GM21717 (cell line): ENCODE data around the gene ZBTB25.

Experiments
- ATAC-seq: cut with Tn5 transposase; IDR thresholded peaks from one replicate; pipeline ENCODE4 v1.9.1; 2021; ENCODE audit warnings: mild to moderate bottlenecking, moderate library complexity; ENCODE audit not compliant: unreplicated experiment

The ZBTB25 gene, protein sequence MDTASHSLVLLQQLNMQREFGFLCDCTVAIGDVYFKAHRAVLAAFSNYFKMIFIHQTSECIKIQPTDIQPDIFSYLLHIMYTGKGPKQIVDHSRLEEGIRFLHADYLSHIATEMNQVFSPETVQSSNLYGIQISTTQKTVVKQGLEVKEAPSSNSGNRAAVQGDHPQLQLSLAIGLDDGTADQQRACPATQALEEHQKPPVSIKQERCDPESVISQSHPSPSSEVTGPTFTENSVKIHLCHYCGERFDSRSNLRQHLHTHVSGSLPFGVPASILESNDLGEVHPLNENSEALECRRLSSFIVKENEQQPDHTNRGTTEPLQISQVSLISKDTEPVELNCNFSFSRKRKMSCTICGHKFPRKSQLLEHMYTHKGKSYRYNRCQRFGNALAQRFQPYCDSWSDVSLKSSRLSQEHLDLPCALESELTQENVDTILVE

DNA sequence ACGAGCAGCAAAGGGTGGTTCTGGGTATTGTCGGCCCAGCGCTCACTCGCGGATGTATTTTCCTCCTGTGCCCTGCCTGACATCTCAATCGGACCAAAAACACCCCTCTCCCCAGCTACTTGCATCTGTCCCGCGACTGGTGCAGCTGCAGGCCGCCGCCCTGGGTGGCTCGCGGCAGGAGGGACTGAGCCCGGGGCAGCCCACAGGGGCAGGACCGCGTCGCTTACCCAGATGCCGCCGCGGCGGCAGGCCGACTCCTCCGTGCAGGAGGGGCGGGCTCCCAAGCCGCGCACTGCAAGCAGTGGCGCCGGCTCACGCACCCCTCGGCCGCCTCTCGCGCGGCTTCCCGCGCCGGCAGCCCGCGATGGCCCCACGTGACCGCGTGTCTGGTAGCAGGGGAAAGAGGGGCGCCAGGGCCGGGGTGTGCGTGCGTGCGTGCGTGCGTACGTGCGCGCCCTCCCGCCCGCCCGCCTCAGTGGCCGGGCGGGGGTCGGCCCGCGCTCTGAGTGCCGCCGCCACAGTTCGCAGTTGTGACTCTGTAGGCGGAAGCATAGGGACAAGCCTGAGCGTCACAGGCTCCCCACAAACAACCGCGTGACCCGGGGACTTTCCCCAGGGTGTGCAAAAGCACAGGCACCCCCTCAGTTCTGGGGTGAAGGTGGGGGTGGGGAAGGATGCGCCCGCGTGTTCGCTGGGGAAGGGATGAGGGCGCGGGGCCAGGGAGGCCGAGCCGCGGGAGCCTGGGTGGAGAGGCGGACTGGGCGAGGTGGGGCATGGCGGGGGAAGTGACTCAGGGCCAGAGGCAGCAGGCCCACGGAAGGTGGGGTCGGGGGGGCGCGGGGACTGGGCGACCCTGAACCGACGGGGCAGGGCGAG, at the start of gene ZBTB25:
ZBTB25 (minus strand) TSS at position 405 of the 876 bp plus-strand sequence. CDS start 13,305 bp downstream, outside the sequence.
- peak; percentile 54 for ATAC-seq

DNA sequence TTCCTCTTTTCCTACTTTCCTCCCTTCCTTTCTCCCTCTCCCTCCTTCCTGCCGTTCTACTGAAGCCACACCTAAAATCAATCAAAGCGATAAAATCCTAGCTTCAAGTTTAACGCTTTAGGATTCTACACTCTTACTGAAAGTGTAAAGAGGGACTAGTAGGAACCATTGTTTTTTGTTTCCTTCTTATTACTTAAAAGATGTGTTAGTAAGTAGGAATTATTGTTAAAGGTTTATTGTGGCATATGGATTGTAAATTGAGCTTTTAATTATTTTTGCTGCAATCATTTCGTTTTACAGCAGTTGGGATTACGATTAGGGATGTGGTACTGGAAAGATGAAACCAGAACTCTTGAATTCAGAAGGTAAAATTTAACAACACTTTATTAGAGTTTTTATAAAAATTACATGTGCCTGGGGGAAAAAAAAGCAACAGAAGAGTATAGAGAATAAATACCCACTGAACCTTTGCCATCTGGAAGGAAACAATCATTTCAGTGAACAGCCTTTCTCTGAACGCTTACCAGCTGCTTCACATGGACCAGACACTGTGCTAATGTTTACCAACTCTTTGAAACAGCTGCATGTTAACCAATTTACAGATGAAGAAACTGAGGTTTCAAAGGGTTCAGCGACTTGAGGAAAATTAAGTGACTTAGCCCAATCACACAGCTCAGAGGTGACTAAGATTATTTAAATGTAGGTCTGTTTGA, 47.1 kb upstream of the ZBTB25 start:
- ATAC-seq = no peak

DNA sequence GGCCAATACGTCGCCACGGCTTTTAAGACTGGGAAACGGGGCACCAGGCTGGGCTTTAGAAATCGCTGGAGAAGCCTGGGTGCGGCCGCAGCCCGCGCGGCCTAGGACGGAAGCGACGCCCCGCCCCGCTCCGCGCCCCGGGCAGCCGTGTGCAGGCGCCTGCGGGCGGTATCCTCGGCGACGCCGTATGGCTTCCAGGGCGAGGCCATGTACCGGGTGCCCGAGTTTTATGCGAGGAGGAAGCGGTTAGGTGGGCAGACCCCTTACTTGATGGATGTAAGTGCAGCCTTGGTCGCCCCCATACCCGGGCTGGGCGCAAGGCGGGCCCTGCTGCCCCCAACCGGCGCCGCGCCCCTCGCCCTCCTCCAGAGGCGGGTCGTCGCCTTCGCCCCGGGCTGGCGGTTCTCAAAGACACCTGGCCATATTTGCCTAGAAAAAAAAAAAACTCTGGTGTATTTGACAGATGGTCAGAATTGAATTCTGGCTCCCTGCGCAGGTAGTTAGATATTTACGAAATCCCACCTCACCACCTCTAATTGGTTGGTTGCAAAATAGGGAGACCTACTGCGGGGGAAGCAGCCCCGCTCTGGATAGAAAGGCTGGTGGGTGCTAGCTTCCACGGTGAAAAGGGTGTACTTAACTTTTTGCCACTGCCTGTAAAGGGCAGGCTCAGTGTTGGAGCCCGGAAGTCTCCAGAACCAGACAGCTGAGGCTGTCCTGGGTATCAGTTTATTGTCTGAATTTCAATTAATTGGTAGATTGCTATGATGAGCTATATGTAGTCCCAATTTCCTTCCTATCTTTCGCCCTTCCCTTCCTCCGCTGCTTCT, 46.4 kb upstream of the ZBTB25 start, which contains the start of gene PPP1R36:
PPP1R36 (plus strand) TSS at position 171 of the 830 bp plus-strand sequence; CDS start at position 208, 37 bp downstream.
- ATAC-seq = no peak

DNA sequence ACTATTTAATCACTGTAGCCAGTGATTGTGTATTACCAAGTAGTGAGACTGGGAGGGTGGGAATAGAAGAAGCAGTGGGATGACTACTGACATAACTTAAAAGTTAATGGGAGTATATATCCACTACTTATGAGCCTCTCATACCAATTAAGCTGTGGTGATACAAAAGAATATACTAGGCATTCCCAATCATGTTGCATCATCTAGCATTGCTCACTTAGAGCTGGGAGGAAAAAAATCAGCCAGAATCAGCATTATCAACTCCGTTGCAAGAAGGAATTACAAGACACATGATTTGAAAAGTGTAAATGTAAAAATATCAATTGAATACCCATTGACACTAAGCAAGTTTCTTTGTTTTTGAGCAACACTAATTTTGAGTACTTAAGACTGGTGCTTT, 45.4 kb upstream of the ZBTB25 start:
- ATAC-seq = no peak

DNA sequence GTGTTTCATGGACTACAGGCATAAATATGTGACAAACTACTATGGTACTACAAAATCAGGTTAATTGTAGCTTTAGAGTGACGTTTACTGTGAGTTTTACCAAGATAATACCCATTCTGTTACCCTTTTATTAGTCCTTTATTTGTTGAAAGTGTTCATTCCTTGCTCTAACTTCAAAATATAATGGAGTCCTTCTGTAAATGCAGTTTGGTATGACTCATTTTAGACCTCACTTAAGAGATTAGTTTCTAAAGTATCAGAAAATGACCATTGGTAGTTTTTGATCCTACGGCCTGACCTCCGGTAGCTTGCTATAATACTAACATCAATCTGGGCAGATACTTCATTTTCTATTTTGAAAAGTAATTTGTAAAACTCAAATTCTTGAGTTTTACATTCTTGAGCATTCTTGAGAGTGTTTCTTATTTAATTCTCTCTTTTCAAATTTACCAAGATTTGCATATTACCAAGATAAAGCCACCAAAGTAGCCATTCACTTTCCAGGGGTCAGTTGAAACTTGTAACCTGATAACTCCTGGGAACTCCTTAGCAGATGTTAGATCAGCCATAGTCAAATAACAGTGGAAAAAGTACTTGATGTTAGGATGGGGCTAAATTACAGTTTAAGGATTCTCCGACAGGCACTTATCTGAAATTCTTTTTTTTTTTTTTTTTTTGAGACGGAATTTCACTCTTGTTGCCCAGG, 41.1 kb upstream of the ZBTB25 start:
- no peak for ATAC-seq

DNA sequence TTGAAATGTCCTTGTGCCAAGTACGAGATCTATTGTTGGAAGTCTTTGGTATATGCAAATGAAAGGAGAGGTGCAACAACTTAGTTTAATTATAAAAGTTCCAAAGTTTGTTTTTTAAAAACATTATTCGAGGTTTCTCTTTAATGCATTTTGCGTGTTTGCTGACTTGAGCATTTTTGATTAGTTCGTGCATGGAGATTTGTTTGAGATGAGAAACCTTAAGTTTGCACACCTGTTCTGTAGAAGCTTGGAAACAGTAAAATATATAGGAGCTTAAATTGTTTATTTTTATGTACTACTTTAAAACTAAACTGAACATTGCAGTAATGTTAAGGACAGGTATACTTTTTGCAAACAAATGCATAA, 39.2 kb upstream of the ZBTB25 start:
- no peak for ATAC-seq

DNA sequence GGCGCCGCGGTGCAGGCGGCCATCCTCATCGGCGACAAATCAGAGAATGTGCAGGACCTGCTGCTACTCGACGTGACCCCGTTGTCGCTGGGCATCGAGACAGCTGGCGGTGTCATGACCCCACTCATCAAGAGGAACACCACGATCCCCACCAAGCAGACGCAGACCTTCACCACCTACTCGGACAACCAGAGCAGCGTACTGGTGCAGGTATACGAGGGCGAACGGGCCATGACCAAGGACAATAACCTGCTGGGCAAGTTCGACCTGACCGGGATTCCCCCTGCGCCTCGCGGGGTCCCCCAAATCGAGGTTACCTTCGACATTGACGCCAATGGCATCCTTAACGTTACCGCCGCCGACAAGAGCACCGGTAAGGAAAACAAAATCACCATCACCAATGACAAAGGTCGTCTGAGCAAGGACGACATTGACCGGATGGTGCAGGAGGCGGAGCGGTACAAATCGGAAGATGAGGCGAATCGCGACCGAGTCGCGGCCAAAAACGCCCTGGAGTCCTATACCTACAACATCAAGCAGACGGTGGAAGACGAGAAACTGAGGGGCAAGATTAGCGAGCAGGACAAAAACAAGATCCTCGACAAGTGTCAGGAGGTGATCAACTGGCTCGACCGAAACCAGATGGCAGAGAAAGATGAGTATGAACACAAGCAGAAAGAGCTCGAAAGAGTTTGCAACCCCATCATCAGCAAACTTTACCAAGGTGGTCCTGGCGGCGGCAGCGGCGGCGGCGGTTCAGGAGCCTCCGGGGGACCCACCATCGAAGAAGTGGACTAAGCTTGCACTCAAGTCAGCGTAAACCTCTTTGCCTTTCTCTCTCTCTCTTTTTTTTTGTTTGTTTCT, 38.6 kb upstream of the ZBTB25 start:
- ATAC-seq = no peak

DNA sequence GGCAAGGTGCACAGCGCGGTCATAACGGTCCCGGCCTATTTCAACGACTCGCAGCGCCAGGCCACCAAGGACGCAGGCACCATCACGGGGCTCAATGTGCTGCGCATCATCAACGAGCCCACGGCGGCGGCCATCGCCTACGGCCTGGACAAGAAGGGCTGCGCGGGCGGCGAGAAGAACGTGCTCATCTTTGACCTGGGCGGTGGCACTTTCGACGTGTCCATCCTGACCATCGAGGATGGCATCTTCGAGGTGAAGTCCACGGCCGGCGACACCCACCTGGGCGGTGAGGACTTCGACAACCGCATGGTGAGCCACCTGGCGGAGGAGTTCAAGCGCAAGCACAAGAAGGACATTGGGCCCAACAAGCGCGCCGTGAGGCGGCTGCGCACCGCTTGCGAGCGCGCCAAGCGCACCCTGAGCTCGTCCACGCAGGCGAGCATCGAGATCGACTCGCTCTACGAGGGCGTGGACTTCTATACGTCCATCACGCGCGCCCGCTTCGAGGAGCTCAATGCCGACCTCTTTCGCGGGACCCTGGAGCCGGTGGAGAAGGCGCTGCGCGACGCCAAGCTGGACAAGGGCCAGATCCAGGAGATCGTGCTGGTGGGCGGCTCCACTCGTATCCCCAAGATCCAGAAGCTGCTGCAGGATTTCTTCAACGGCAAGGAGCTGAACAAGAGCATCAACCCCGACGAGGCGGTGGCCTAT, 37.8 kb upstream of the ZBTB25 start:
- no peak for ATAC-seq

DNA sequence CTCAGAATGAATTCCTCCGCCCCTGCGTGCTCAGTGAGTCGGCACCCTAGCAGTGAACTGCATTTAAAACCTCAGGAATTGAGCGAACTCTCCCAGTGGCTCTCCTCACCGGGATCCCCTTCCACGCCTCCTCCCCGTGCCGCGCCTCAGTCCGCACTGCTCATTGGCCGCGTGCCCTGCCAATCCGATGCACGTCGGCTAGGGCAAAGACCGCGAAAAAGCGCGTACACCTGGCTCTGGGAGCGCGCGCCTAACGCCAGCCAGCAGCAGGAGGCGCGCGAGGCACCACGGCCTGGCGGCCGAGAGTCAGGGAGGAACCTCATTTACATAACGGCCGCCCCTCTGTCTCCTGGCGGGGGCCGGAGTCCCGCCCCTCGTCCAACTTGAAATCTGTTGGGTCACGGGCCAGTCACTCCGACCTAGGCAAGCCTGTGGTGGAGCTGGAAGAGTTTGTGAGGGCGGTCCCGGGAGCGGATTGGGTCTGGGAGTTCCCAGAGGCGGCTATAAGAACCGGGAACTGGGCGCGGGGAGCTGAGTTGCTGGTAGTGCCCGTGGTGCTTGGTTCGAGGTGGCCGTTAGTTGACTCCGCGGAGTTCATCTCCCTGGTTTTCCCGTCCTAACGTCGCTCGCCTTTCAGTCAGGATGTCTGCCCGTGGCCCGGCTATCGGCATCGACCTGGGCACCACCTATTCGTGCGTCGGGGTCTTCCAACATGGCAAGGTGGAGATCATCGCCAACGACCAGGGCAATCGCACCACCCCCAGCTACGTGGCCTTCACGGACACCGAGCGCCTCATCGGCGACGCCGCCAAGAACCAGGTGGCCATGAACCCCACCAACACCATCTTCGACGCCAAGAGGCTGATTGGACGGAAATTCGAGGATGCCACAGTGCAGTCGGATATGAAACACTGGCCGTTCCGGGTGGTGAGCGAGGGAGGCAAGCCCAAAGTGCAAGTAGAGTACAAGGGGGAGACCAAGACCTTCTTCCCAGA, 36.9 kb upstream of the ZBTB25 start, which contains the start of gene HSPA2:
HSPA2 (plus strand) TSS at position 534 of the 995 bp plus-strand sequence; CDS start at position 643, 109 bp downstream.
- peak; percentile 91 for ATAC-seq

DNA sequence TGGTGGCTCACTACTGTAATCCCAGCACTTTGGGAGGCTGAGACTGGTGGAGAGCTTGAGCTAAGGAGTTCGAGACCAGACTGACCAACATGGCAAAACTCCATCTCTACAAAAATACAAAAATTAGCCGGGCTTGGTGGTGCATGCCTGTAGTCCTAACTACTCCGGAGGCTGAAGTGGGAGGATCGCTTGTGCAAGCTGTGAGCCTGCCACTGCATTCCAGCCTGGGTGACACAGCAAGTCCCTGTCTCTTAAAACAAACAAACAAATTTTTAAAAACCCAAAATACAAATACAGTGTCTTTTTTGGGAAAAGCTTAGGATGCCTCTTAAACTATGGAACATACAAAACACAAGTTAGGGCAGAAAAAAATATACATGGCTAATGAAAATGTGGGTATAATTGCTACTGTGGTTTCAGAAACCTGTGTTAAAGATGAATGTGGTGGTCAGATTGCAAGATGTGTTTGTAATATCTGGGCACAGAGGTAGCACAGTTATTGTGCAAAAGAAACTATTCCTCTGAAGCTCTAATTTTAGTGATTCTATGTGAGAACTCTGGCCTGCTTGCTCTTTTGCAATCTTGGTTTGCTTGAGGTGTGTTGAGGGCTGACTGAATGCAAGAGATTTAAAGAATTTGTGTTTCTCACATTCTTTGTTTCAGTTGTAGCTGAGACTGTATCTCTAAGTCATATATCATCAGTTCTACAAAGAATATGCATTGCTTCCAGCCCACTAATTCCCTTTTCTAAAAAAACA, 33.0 kb upstream of the ZBTB25 start:
- ATAC-seq = no peak

DNA sequence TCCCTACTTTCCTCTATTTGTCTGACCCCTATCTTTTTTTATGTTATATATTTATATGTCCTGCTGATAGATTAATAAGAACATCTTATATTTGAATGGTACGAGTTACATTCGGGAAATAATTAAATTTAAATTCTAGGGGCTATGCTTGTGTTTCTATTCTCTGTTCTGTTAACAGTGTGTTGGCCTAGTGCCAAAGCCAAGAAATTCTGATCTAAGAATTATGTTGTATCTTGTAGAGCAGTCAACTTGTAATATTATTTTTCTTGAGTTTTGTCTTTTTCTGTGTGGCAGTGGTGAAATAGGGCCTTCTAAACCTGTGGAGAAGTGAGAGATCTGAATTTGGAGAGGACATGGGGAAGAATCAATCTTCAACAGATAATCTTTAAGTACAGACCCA, 27.9 kb upstream of the ZBTB25 start:
- no peak for ATAC-seq

DNA sequence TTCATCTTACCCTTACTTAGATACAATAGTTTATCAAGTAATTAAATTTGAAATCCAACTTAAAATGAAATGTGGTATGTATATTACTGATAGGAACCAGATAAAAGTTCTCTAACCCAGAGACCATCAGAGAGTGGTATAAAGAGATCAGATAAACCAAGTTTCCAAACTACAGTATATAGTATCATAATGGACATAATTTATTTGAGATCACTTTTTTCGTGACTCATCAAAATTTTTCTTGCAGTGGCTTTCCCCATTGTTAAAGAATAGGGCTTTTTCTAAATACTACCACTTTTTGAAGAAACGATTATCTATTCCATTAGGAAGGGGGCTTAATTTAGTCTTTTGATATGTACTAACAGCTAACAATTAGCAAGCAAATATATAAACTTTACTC, 21.7 kb upstream of the ZBTB25 start:
- no peak for ATAC-seq

DNA sequence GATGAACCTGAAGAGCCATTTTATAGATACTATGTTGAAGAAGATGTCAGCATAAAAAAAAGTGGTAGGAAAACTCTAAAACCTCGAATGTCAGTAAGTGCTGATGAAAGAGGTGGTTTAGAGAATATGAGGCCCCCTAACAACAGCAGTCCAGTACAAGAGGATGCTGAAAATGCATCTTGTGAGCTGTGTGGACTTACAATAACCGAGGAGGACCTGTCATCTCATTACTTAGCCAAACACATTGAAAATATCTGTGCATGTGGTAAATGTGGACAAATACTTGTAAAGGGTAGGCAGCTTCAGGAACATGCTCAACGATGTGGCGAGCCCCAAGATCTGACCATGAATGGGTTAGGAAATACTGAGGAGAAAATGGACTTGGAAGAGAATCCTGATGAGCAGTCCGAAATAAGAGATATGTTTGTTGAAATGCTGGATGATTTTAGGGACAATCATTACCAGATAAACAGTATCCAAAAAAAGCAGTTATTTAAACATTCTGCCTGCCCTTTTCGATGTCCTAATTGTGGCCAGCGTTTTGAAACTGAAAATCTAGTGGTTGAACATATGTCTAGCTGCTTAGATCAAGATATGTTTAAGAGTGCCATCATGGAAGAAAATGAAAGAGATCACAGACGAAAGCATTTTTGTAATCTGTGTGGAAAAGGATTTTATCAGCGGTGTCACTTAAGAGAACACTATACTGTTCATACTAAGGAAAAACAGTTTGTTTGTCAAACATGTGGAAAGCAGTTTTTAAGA, 19.1 kb upstream of the ZBTB25 start:
- no peak for ATAC-seq

DNA sequence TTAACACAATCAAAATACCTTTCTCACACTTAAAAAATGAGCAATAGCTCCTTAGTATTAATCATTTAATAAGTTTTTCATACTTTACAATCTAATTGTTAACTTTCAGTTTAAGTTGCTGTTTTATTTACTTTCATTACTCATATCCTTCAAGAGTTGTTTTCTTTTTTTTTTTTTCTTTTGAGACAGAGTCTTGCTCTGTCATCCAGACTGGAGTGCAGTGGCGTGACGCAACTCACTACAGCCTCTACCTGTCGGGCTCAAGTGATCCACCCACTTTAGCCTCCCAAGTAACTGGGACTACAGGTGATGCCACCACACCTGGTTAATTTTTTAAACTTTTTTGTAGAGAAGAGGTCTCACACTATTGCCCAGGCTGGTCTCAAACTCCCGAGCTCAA, 17.1 kb upstream of the ZBTB25 start:
- no peak for ATAC-seq

DNA sequence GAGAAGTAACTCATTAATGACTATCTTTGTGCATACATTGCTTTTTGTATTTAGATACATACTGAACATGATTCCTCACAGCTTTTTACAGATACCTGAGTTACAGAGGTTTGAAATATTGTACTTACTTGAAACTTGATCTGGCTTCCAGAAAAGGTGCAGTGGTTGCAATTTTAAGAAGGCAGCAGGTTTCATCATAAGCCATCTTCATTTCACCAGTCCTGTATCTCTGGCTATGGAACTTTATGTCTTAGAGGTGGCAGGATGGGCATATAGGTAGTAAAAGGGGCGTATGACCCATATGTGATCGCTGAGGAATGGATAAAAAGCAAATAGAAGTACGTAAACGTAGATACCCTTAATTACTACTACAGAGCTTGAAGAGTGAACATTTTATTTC, 14.6 kb upstream of the ZBTB25 start:
- ATAC-seq = no peak
